ENCODE measurements around the gene NSG1. TPM values are rescaled to one million over a fixed set of nuclear protein-coding genes. Genes with fewer than 3 reads are reported as not detected.
A peak's percentile ranks its signal among the peaks of the same experiment; 100 is the strongest.

The NSG1 gene
- total and polyA plus RNA-seq, 4 donors = 145 to 362 (median 248) TPM

DNA sequence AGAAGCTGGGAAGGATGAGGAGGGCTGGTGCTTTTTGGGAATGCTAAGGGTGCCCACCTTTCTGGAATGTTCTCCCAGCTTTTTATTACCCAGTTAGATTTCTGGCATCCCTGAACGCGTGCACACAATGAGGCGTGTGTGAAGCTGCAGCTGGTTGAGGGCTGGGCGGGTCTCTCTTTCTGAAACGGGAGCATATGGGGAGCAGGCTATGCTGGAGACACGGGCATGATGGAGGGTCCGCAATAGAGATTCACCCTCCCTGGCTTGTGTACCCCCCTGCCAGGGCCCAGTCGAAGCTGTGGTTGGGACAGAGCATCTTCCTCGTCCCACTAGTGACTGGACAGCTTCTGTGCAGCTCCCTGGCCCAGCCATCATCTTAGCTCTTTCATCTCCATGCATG, 8.5 kb downstream of the NSG1 start:
- no peak overlapping the region for H3K27ac ChIP-seq (ENCODE audit: low read depth, low read length)
- 39% methylated on average over 9 of the region's 9 CpGs for WGBS (ENCODE audit: insufficient coverage)
- DNase-seq (ENCODE audit: low read depth in 4 of 6, low spot score in 6 of 6) = peak in 1 of 6 donors; percentile 44
- no peaks in the 10 kb centered on the region for H3K9me3 ChIP-seq (ENCODE audit: control insufficient read depth, insufficient read depth, low read length)
- peaks cover 60% of the 10 kb centered on the region for H3K36me3 ChIP-seq (ENCODE audit: control insufficient read depth, insufficient read depth, low read length)
- H3K27me3 ChIP-seq (ENCODE audit: control insufficient read depth, insufficient read depth, low read length) = no peaks in the 10 kb centered on the region
- H3K4me1 ChIP-seq (ENCODE audit: control insufficient read depth, insufficient read depth, low read length) = peaks cover 35% of the 10 kb centered on the region
- no peak overlapping the region for H3K4me3 ChIP-seq (ENCODE audit: low read depth, low read length)

- 23% methylated on average over 25 of the region's 26 CpGs for WGBS (ENCODE audit: insufficient coverage)
- peak overlapping the region; percentile 69 for H3K27ac ChIP-seq (ENCODE audit: low read depth, low read length)
- H3K36me3 ChIP-seq (ENCODE audit: control insufficient read depth, insufficient read depth, low read length) = peaks cover 54% of the 10 kb centered on the region
- no peaks in the 10 kb centered on the region for H3K27me3 ChIP-seq (ENCODE audit: control insufficient read depth, insufficient read depth, low read length)
- H3K9me3 ChIP-seq (ENCODE audit: control insufficient read depth, insufficient read depth, low read length) = no peaks in the 10 kb centered on the region
- peaks cover 34% of the 10 kb centered on the region for H3K4me1 ChIP-seq (ENCODE audit: control insufficient read depth, insufficient read depth, low read length)
- no peak overlapping the region for H3K4me3 ChIP-seq (ENCODE audit: low read depth, low read length)
- peak in 3 of 6 donors; percentile 59 to 93 (median 82) for DNase-seq (ENCODE audit: low read depth in 4 of 6, low spot score in 6 of 6)
Measured at GRCh38 chr4:4395849-4396627, 9.1 kb downstream of the NSG1 start.

DNA sequence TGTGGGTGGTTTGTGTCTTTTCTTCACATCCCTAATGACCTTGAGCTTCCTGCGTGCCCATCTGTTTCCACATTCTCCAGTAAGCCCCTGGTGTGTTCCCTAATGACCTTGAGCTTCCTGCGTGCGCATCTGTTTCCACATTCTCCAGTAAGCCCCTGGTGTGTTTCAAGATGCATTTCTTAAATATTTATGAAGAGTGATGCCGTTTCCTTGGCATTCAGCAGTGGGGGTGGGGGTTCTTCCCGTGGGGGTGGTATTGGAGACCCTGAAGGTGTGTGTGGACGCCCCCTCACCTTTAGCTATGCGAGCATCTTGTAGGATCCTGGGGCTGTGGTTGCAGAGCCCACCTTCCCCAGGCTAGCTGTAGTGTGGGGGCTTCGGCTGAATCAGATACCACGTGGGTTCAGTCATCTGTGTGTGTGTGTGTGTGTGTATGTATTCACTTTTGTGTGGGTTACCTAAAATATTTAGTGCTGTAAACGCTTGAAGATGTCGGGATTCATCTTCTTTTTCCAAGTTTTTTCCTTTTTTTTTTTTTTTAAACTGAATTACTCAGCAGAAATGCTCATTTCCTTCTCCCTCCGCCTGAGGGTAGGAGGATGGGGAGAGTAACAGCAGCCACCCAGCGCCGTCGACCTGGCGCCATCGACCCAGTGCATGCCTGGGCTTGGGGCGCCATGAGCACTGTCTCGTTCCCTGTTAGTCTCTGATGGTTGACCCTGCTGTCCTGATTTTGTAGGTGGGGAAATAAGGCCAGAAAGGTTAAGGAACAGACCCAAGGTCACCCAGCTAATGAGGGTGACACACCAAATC, 9.9 kb downstream of the NSG1 start:
- peak in 2 of 6 donors; percentile 48 to 65 for DNase-seq (ENCODE audit: low read depth in 4 of 6, low spot score in 6 of 6)
- H3K4me1 ChIP-seq (ENCODE audit: control insufficient read depth, insufficient read depth, low read length) = peaks cover 34% of the 10 kb centered on the region
- no peaks in the 10 kb centered on the region for H3K27me3 ChIP-seq (ENCODE audit: control insufficient read depth, insufficient read depth, low read length)
- no peak overlapping the region for H3K4me3 ChIP-seq (ENCODE audit: low read depth, low read length)
- no peaks in the 10 kb centered on the region for H3K9me3 ChIP-seq (ENCODE audit: control insufficient read depth, insufficient read depth, low read length)
- peak overlapping the region; percentile 69 for H3K27ac ChIP-seq (ENCODE audit: low read depth, low read length)
- WGBS (ENCODE audit: insufficient coverage) = 68% methylated on average over 15 of the region's 19 CpGs
- H3K36me3 ChIP-seq (ENCODE audit: control insufficient read depth, insufficient read depth, low read length) = peaks cover 53% of the 10 kb centered on the region

GRCh38 chr4:4397441-4397819, 10.5 kb downstream of the NSG1 start:
- Histone ChIP-seq H3K27me3 (ENCODE audit: control insufficient read depth, insufficient read depth, low read length) (no peaks in the 10 kb centered on the region), H3K36me3 (ENCODE audit: control insufficient read depth, insufficient read depth, low read length) (peaks cover 48% of the 10 kb centered on the region), H3K4me3 (ENCODE audit: low read depth, low read length) (no peak overlapping the region), H3K9me3 (ENCODE audit: control insufficient read depth, insufficient read depth, low read length) (no peaks in the 10 kb centered on the region), H3K27ac (ENCODE audit: low read depth, low read length) (peak overlapping the region; percentile 69), H3K4me1 (ENCODE audit: control insufficient read depth, insufficient read depth, low read length) (peaks cover 34% of the 10 kb centered on the region)
- no peak for DNase-seq (ENCODE audit: low read depth in 4 of 6, low spot score in 6 of 6)
- 92% methylated on average over 13 of the region's 13 CpGs for WGBS (ENCODE audit: insufficient coverage)

DNA sequence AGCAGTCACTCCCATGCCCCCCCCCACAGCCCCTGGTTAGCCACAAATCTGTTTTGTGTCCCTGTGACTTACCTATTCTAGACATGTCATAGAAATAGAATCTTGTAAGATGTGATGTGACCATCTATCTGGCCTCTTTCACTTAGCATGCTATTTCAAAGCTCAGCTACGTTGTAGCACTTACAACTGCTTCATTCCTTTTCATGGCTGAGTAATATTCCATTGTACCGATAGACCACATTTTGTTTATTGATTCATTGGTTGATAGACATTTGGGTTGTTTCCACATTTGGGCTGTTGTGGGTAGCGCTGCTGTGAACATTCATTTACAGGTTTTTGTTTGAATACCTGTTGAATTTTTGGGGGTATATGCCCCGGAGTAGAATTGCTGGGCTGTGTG, 11.5 kb downstream of the NSG1 start:
- Histone ChIP-seq H3K9me3 (ENCODE audit: control insufficient read depth, insufficient read depth, low read length) (no peaks in the 10 kb centered on the region), H3K4me3 (ENCODE audit: low read depth, low read length) (no peak overlapping the region), H3K27me3 (ENCODE audit: control insufficient read depth, insufficient read depth, low read length) (no peaks in the 10 kb centered on the region), H3K36me3 (ENCODE audit: control insufficient read depth, insufficient read depth, low read length) (peaks cover 45% of the 10 kb centered on the region), H3K27ac (ENCODE audit: low read depth, low read length) (no peak overlapping the region), H3K4me1 (ENCODE audit: control insufficient read depth, insufficient read depth, low read length) (peaks cover 33% of the 10 kb centered on the region)
- WGBS (ENCODE audit: insufficient coverage) = no CpG with 5 or more reads among the region's 4 CpGs
- DNase-seq (ENCODE audit: low read depth in 4 of 6, low spot score in 6 of 6) = no peak

DNA sequence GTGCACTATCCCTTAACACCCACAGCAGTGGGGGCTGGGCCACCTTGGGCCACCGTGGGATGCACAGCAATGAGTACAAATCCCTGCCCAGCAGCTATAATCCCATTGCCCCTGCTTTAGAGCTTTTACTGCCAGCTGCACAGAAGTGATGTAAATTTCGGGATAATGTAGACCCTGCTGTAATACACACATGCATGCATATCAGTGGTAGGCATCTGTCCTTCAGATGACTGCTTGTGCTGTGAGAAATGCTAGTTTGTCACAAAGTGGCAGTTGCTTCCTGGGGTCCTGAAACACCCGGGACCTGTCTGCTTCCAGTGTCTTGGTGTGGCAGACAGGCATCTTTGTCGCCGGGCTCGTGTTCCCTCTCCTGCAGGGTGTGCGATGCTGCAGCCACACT, 14.1 kb downstream of the NSG1 start:
- H3K27ac ChIP-seq (ENCODE audit: low read depth, low read length) = no peak overlapping the region
- H3K36me3 ChIP-seq (ENCODE audit: control insufficient read depth, insufficient read depth, low read length) = peaks cover 48% of the 10 kb centered on the region
- 84% methylated on average over 7 of the region's 7 CpGs for WGBS (ENCODE audit: insufficient coverage)
- no peak for DNase-seq (ENCODE audit: low read depth in 4 of 6, low spot score in 6 of 6)
- H3K9me3 ChIP-seq (ENCODE audit: control insufficient read depth, insufficient read depth, low read length) = no peaks in the 10 kb centered on the region
- H3K4me3 ChIP-seq (ENCODE audit: low read depth, low read length) = no peak overlapping the region
- H3K27me3 ChIP-seq (ENCODE audit: control insufficient read depth, insufficient read depth, low read length) = no peaks in the 10 kb centered on the region
- peaks cover 8% of the 10 kb centered on the region for H3K4me1 ChIP-seq (ENCODE audit: control insufficient read depth, insufficient read depth, low read length)

DNA sequence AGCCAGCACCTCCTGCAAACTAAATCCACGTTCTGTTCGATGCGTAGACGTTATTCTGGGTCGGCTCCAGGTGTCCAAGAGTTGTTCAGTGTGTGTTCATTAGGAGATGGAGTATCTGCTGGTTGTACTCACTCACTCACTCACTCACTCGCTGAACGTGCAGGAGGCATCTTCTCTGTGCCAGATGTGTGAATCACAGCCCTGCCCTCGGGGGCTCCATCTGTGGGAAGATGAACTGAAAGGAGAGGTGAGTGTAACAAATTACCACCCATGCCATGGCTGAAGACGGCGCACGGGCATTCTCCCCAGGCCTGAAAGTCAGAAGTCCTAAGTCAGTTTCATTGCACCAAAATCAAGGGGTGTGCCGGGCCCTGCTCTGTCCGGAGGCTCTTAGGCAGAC, 16.1 kb downstream of the NSG1 start:
- H3K27me3 ChIP-seq (ENCODE audit: control insufficient read depth, insufficient read depth, low read length) = no peaks in the 10 kb centered on the region
- peaks cover 9% of the 10 kb centered on the region for H3K4me1 ChIP-seq (ENCODE audit: control insufficient read depth, insufficient read depth, low read length)
- WGBS (ENCODE audit: insufficient coverage) = 83% methylated on average over 5 of the region's 13 CpGs
- no peak overlapping the region for H3K27ac ChIP-seq (ENCODE audit: low read depth, low read length)
- no peaks in the 10 kb centered on the region for H3K9me3 ChIP-seq (ENCODE audit: control insufficient read depth, insufficient read depth, low read length)
- no peak overlapping the region for H3K4me3 ChIP-seq (ENCODE audit: low read depth, low read length)
- H3K36me3 ChIP-seq (ENCODE audit: control insufficient read depth, insufficient read depth, low read length) = peaks cover 50% of the 10 kb centered on the region
- no peak for DNase-seq (ENCODE audit: low read depth in 4 of 6, low spot score in 6 of 6)

DNA sequence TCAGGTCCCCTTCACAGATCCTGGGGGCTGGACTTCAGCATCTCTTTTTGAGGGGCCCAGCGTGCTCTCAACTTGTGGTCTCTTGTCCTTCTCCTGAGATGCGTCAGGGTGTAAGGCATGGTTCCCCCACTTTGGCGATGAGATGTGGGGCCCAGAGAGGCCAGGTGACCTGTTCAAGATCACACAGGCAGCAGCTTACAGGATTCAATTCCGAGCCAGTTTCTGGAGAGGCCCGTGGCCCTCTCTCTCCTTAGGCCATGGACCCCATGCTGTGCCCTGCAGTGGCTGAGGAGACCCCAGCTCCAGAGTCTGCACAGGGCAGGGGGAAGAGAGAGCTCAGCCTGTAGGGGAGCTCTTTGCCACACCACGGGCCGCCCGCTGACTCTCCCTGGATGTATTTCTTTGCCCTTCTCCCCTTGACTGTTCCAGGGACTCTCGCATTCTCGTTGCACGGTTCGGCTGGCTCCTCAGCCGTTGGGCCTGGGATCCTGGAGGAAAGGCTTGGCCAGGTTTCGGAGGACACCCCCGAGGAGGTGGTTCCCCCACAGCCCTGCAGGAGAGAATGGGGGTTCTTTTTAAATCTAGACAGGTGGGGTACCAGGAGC, 18.6 kb downstream of the NSG1 start:
- Histone ChIP-seq H3K27ac (ENCODE audit: low read depth, low read length) (no peak overlapping the region), H3K4me3 (ENCODE audit: low read depth, low read length) (no peak overlapping the region), H3K4me1 (ENCODE audit: control insufficient read depth, insufficient read depth, low read length) (peaks cover 10% of the 10 kb centered on the region), H3K9me3 (ENCODE audit: control insufficient read depth, insufficient read depth, low read length) (no peaks in the 10 kb centered on the region), H3K36me3 (ENCODE audit: control insufficient read depth, insufficient read depth, low read length) (peaks cover 71% of the 10 kb centered on the region), H3K27me3 (ENCODE audit: control insufficient read depth, insufficient read depth, low read length) (no peaks in the 10 kb centered on the region)
- no peak for DNase-seq (ENCODE audit: low read depth in 4 of 6, low spot score in 6 of 6)
- WGBS (ENCODE audit: insufficient coverage) = 95% methylated on average over 10 of the region's 15 CpGs

- Histone ChIP-seq H3K27me3 (ENCODE audit: control insufficient read depth, insufficient read depth, low read length) (no peaks in the 10 kb centered on the region), H3K27ac (ENCODE audit: low read depth, low read length) (no peak overlapping the region), H3K9me3 (ENCODE audit: control insufficient read depth, insufficient read depth, low read length) (no peaks in the 10 kb centered on the region), H3K4me1 (ENCODE audit: control insufficient read depth, insufficient read depth, low read length) (peaks cover 10% of the 10 kb centered on the region), H3K4me3 (ENCODE audit: low read depth, low read length) (no peak overlapping the region), H3K36me3 (ENCODE audit: control insufficient read depth, insufficient read depth, low read length) (peaks cover 65% of the 10 kb centered on the region)
- DNase-seq (ENCODE audit: low read depth in 4 of 6, low spot score in 6 of 6) = no peak
- 77% methylated on average over 26 of the region's 28 CpGs for WGBS (ENCODE audit: insufficient coverage)
Measured at GRCh38 chr4:4406455-4407298, 19.8 kb downstream of the NSG1 start.

All from spinal cord (tissue), 10 donors.